ENCODE results near the gene NRXN3.

Gene NRXN3

DNA sequence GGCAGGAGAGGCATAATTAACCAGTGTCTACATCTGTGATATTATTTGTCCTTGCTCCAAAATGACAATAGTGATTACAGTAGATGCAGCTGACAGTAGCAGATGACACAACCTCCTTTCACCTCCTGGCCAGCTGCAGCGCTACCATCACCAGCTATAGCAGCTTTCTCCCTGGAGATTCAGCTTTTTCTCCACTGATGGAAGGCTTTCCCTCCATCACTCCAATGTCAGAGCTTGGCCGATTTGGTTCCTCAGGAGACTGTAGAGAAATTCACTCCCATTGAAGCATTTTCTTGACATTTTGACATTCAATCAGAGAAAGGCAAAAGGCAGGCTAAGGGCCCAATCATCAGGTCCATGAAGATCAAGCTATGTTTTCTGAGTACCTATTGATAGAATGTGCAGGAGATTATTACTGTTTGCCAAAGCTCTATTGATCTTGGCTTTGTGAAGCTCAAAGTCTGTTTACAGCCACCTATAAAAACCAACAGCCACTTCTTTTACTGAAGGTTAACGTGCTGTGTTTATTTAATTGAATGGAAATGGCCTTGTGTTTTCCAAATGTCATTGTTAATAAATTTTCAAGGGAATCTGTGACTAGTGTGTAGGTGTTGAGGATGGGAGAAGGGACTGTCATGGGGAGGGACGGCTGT, 1256.1 kb downstream of the NRXN3 start:
- Mint-ChIP-seq H3K27me3 (no peaks in the 10 kb centered on the region), H3K4me1 (ENCODE audit: low read depth in 2 of 2) (no peaks in the 10 kb centered on the region), H3K36me3 (ENCODE audit: insufficient read depth) (peaks cover 3% of the 10 kb centered on the region), H3K4me3 (no peak overlapping the region), H3K9me3 (peaks cover 0 to 6% of the 10 kb centered on the region in 2 donors), H3K27ac (no peak overlapping the region)
- DNase-seq (no peak), ATAC-seq (replicated peaks) (no peak)

DNA sequence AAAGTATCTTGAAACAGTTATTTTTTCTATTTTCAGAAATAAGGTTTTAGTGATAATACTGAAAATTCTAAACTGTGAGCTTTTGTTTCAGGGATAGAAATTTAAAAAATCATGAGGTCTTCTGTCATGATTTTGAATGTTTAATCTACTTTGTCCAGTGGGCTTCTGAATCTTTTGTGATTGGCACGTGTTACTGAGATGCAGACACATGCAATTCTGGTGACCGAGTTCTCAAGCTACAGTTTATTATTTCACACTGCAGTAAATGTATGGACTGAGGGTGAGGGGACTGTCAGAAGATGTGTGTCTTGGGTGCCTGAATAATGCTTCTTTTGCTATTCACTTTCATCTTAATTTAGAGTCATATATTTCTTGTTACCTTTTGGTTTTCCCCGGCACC, 1262.5 kb downstream of the NRXN3 start:
- ATAC-seq (replicated peaks) (no peak), DNase-seq (no peak)
- no peak overlapping the region for H3K27ac Mint-ChIP-seq
- peaks cover 10 to 21% of the 10 kb centered on the region in 2 donors for H3K9me3 Mint-ChIP-seq
- no peaks in the 10 kb centered on the region for H3K4me1 Mint-ChIP-seq (ENCODE audit: low read depth in 2 of 2)
- H3K36me3 Mint-ChIP-seq (ENCODE audit: insufficient read depth) = no peaks in the 10 kb centered on the region
- H3K27me3 Mint-ChIP-seq = no peaks in the 10 kb centered on the region
- H3K4me3 Mint-ChIP-seq = no peak overlapping the region

DNA sequence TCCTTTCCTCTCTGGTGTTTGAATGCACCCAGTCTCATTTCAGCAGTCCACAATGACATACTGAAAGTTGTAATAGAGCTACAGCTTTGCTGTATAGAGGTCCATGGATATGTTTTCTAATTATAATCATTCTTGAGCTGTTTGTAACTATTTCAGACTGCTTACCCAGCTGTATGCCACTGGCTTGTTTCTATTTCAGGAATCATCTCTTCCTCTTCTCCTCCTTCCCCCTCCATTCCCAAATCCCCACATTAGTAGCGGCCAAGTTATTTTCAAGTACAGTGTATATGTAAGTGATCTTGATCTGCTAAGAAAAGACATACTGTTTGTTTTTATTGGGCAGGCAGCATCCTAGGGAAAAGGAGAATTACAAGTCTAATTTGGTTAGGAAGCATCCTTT, 1266.2 kb downstream of the NRXN3 start:
- DNase-seq (no peak), ATAC-seq (replicated peaks) (no peak)
- Mint-ChIP-seq H3K27ac (no peak overlapping the region), H3K9me3 (peaks cover 7 to 21% of the 10 kb centered on the region in 2 donors), H3K4me3 (no peak overlapping the region), H3K4me1 (ENCODE audit: low read depth in 2 of 2) (no peaks in the 10 kb centered on the region), H3K27me3 (no peaks in the 10 kb centered on the region), H3K36me3 (ENCODE audit: insufficient read depth) (no peaks in the 10 kb centered on the region)

DNA sequence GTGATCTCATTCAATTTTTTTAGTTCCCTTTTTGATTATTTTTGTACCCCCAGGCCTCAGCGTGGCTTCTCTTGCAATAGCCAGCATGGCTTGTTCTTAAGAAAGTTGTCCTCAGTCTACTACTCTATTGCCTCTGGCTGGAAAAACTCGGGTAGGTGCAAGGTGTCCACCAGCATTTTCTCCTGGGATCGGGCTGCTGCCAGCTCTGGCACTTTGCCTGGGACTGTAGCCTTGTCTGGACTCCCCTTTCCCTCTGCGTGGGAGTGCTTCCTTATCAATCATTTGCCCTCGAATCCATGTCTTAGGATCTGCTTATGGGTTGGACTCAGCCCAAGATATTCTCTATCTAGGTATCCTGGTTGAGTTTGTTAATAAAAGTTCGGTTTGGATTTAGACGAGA, 1267.8 kb downstream of the NRXN3 start:
- Mint-ChIP-seq H3K27me3 (no peaks in the 10 kb centered on the region), H3K27ac (no peak overlapping the region), H3K4me3 (no peak overlapping the region), H3K36me3 (ENCODE audit: insufficient read depth) (no peaks in the 10 kb centered on the region), H3K4me1 (ENCODE audit: low read depth in 2 of 2) (no peaks in the 10 kb centered on the region), H3K9me3 (peaks cover 7 to 21% of the 10 kb centered on the region in 2 donors)
- no peak for ATAC-seq (replicated peaks)
- no peak for DNase-seq

DNA sequence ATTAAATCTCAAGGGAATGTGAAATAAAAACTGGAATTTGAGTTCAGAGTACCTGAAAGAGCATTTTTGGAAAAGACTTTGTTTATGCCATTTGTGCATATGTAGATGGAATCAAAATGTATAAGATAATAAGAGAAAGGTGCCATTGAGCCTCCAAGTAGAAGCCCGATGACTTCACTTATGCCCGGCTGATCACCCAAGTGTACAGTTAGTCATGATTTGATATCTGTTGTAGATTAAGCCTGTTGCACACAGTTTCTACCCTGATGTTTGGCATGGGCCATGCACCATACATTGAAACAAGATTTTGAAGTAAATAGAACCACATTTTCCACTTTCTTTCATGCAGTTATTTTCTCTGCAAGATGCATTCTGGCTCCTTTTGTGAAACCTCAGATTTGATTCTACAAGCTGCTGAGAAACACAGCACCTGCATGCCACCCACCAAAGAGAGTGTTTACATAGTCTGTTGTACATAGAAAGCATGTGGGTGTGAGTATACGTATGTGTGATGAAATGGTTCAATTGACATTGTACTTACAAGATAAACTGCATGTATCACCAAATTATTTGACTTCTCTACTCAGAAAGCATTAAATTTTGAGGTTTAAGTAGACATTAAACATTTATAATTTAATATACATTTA, 1268.6 kb downstream of the NRXN3 start:
- Mint-ChIP-seq H3K4me3 (no peak overlapping the region), H3K27ac (no peak overlapping the region), H3K4me1 (ENCODE audit: low read depth in 2 of 2) (no peaks in the 10 kb centered on the region), H3K27me3 (no peaks in the 10 kb centered on the region), H3K36me3 (ENCODE audit: insufficient read depth) (no peaks in the 10 kb centered on the region), H3K9me3 (peaks cover 7 to 21% of the 10 kb centered on the region in 2 donors)
- DNase-seq (no peak), ATAC-seq (replicated peaks) (no peak)

DNA sequence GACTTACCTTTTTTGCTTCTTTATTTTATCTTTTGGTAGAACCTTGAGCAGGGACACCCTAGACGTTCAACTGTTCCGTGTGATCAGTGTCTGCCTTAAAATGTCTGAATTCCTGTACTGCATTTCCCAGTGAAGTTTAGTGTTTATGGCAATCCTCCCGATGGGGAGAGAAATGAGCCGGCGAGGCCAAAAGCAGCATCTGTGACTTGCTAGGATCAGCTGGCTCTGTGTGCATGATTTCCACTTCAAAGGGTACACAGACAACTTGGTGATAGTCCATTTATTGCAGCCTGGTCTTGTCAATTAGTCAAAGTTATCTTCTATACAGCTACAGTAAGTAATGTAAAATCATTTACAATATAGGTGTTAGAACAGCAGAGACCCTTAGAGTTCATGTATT, 1272.6 kb downstream of the NRXN3 start:
- Mint-ChIP-seq H3K27me3 (no peaks in the 10 kb centered on the region), H3K4me3 (no peak overlapping the region), H3K4me1 (ENCODE audit: low read depth in 2 of 2) (no peaks in the 10 kb centered on the region), H3K36me3 (ENCODE audit: insufficient read depth) (no peaks in the 10 kb centered on the region), H3K27ac (no peak overlapping the region), H3K9me3 (peaks cover 2% of the 10 kb centered on the region in 2 donors)
- DNase-seq (no peak), ATAC-seq (replicated peaks) (no peak)

DNA sequence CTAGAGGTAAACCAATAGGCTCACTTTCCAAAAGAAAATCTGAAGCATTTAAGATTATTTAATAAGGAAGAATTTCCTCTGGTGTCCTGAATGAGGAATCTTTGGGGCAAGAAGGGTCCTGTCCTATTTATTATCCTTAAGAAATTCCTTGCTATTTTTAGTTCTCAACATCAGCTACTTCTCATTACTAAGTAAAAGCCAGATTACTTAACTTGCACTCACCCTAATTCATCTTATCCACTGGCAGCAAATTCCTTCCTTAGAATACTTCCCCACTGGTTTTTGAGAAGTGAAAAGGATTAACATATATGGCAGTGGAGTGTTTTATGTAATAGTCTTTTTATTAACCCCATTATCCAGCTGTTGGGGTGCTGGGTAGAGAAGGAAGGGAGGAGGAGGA, 1273.4 kb downstream of the NRXN3 start:
- ATAC-seq (replicated peaks) = no peak
- H3K27me3 Mint-ChIP-seq = no peaks in the 10 kb centered on the region
- H3K4me3 Mint-ChIP-seq = no peak overlapping the region
- no peak for DNase-seq
- no peaks in the 10 kb centered on the region for H3K36me3 Mint-ChIP-seq (ENCODE audit: insufficient read depth)
- peaks cover 2 to 7% of the 10 kb centered on the region in 2 donors for H3K9me3 Mint-ChIP-seq
- no peaks in the 10 kb centered on the region for H3K4me1 Mint-ChIP-seq (ENCODE audit: low read depth in 2 of 2)
- H3K27ac Mint-ChIP-seq = no peak overlapping the region

DNA sequence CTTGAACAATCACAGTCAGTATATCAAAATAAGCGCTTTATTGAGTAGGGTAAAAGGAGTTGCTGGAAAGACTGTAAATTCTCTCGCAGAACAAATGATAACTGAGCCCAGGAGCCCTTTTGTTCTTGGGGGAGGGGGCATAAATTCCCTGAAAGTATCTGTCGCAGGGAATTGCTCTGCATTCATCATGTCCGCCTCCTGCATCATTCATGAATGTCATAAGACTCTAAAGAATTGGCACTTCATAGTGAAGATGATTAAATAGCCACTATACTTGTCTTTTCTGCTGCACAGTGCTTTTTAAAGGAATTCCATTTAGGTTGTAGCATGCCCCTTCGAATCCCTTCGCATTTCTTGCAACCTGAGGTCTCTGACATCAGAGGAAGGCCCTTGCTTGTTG, 1278.8 kb downstream of the NRXN3 start:
- Mint-ChIP-seq H3K4me1 (ENCODE audit: low read depth in 2 of 2) (no peaks in the 10 kb centered on the region), H3K9me3 (peaks cover 12 to 15% of the 10 kb centered on the region in 2 donors), H3K4me3 (no peak overlapping the region), H3K27me3 (no peaks in the 10 kb centered on the region), H3K36me3 (ENCODE audit: insufficient read depth) (no peaks in the 10 kb centered on the region), H3K27ac (no peak overlapping the region)
- no peak for DNase-seq
- no peak for ATAC-seq (replicated peaks)

DNA sequence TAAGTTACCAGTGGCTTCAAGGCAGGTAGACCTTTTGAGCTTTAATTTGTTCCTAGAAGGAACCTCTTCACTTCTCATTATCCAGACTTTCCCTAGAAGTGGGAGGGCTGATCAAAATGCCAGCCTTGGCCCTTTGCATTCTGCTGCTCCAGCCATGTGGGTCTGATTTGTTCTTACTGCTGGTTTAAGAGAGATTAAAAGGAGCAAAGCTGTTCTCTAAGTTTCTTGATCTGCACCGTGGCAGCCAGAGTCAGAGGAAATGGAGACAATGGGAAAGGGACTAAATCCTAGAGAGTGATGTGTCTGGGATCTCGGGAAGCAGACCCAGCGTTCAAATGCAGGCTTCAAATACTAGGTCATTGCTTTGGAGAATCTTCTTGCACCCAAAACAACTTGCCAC, 1281.4 kb downstream of the NRXN3 start:
- H3K4me3 Mint-ChIP-seq = no peak overlapping the region
- no peaks in the 10 kb centered on the region for H3K36me3 Mint-ChIP-seq (ENCODE audit: insufficient read depth)
- no peaks in the 10 kb centered on the region for H3K27me3 Mint-ChIP-seq
- no peak for ATAC-seq (replicated peaks)
- peaks cover 12 to 15% of the 10 kb centered on the region in 2 donors for H3K9me3 Mint-ChIP-seq
- DNase-seq = no peak
- no peaks in the 10 kb centered on the region for H3K4me1 Mint-ChIP-seq (ENCODE audit: low read depth in 2 of 2)
- H3K27ac Mint-ChIP-seq = no peak overlapping the region

DNA sequence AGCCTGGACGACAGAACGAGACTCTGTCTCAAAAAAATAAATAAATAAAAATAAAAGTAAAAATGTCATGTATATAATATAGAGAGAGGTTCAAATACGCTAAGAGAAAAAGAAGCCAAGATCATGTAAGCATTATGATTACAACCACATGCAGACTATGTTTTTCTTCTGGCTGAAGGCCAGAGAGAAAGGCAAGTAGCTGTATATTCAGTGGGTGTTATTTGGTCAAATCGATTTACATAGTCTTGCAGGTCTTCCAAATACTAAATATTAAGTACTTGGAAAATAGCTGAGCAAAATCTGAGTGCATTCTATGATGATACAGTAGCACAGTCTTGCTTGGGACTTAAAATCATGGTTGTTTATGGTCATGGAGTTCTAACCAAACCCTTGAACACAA, 1283.1 kb downstream of the NRXN3 start:
- DNase-seq (no peak), ATAC-seq (replicated peaks) (no peak)
- no peak overlapping the region for H3K27ac Mint-ChIP-seq
- H3K9me3 Mint-ChIP-seq = peaks cover 8 to 10% of the 10 kb centered on the region in 2 donors
- H3K36me3 Mint-ChIP-seq (ENCODE audit: insufficient read depth) = no peaks in the 10 kb centered on the region
- no peak overlapping the region for H3K4me3 Mint-ChIP-seq
- no peaks in the 10 kb centered on the region for H3K27me3 Mint-ChIP-seq
- no peaks in the 10 kb centered on the region for H3K4me1 Mint-ChIP-seq (ENCODE audit: low read depth in 2 of 2)

DNA sequence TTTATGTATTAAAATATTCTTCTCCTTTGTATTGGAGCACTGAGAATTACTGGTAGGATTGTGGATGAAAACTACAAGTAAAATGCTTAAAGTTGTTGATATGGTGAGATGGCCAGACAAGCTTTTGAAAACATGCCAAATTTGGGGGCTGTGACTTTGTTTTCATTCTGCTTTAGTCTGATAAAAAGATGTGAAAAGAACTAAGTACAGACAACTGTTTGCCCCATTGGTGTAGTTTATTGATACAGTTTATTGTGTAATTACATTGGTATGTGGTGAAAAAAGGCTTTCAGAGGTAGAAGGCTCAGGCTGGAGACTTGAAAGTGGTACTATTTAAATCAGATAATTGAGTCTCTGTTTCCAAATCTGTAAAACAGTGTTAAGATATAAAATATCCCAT, 1294.3 kb downstream of the NRXN3 start:
- DNase-seq = no peak
- Mint-ChIP-seq H3K4me3 (no peak overlapping the region), H3K36me3 (ENCODE audit: insufficient read depth) (no peaks in the 10 kb centered on the region), H3K9me3 (peaks cover 0 to 2% of the 10 kb centered on the region in 2 donors), H3K27me3 (no peaks in the 10 kb centered on the region), H3K4me1 (ENCODE audit: low read depth in 2 of 2) (no peaks in the 10 kb centered on the region), H3K27ac (no peak overlapping the region)
- no peak for ATAC-seq (replicated peaks)

DNA sequence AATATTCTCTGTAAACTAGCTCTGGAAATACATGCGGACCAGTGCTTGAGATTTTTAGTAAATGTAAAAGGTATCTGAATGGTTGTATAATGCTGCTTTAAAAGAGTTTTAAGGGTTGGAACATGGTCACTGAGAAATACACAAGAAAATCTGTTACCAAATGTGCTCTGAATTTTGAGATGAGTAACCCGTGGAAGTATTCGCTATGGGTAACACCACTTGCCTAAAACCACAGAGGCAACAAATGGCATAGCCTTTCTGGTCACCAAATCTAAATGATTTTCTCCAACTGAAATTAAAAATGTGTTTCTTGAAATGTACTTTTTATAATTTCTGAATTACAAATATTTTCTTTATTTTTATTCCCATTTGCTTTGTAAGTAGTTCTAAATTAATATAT, 1295.5 kb downstream of the NRXN3 start:
- Mint-ChIP-seq H3K36me3 (ENCODE audit: insufficient read depth) (no peaks in the 10 kb centered on the region), H3K4me1 (ENCODE audit: low read depth in 2 of 2) (no peaks in the 10 kb centered on the region), H3K27ac (no peak overlapping the region), H3K9me3 (peaks cover 4 to 6% of the 10 kb centered on the region in 2 donors), H3K27me3 (no peaks in the 10 kb centered on the region), H3K4me3 (no peak overlapping the region)
- ATAC-seq (replicated peaks) (no peak), DNase-seq (no peak)

DNA sequence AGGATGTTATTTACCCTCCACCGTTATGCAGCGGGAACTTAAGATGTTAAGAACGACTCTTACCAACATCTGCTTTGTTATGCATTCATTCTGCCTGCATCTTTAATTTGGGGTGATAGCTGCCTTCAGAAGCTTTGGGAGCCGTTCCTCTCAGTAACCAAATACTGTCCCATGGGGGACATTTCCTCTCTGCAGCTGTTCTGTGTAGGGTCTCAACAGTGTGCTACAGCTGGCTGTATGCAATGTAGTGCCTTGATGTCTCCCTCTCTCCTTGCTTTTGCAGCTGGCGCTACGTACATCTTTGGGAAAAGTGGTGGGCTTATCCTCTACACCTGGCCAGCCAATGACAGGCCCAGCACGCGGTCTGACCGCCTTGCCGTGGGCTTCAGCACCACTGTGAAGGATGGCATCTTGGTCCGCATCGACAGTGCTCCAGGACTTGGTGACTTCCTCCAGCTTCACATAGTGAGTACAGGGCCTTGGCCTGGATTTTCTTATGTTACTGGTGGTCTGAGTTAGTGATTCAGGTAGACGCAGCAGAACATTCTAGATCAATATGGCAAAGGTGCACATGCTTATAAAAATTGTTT, 1296.9 kb downstream of the NRXN3 start:
- DNase-seq (no peak), ATAC-seq (replicated peaks) (no peak)
- no peak overlapping the region for H3K4me3 Mint-ChIP-seq
- peaks cover 7 to 8% of the 10 kb centered on the region in 2 donors for H3K9me3 Mint-ChIP-seq
- no peaks in the 10 kb centered on the region for H3K36me3 Mint-ChIP-seq (ENCODE audit: insufficient read depth)
- H3K4me1 Mint-ChIP-seq (ENCODE audit: low read depth in 2 of 2) = no peaks in the 10 kb centered on the region
- no peak overlapping the region for H3K27ac Mint-ChIP-seq
- no peaks in the 10 kb centered on the region for H3K27me3 Mint-ChIP-seq

DNA sequence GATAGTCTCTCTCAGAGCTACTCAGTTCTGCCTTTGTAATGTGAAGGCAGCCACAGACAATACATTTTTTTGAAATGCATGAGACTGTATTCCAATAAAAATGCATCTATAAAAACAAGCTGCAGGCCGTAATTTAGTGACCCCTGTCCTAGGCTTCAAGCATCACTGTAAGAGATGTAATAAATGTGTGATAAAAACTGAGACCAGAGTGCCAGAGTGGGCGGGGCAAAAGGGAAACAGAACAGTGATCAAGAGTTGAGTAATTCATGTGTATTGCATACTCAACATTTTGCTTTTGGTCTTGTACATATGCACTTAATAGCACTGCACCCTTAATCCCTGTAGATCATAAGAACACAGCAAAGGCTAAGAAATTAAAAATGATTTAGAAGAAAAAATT, 1297.7 kb downstream of the NRXN3 start:
- peaks cover 7 to 8% of the 10 kb centered on the region in 2 donors for H3K9me3 Mint-ChIP-seq
- no peak for DNase-seq
- H3K27ac Mint-ChIP-seq = no peak overlapping the region
- no peaks in the 10 kb centered on the region for H3K4me1 Mint-ChIP-seq (ENCODE audit: low read depth in 2 of 2)
- H3K36me3 Mint-ChIP-seq (ENCODE audit: insufficient read depth) = no peaks in the 10 kb centered on the region
- ATAC-seq (replicated peaks) = no peak
- H3K27me3 Mint-ChIP-seq = no peaks in the 10 kb centered on the region
- H3K4me3 Mint-ChIP-seq = no peak overlapping the region

Data from effector memory CD8-positive, alpha-beta T cell (primary cell).